Natural killer cell (primary cell): ENCODE data around the gene SPATA1. TPM values are rescaled to one million over a fixed set of nuclear protein-coding genes. Genes with fewer than 3 reads are reported as not detected.

ENCODE experiments used
- ATAC-seq, 3 donors: fragments of 150-1000 bp in 2 of 3; fragments of 200-7000 bp in 1 of 3; cut with Tn5 transposase; 1 replicate in 1 of 3; 2 replicates in 2 of 3; pipeline ENCODE4 v1.10.0; 2021; ENCODE audit warnings: mild to moderate bottlenecking in 2 of 3, moderate library complexity in 2 of 3
- DNase-seq, 2 donors: peaks; one replicate each; pipeline versions ENCODE4 v3.0.0 to v3.0.0-alpha.2; 2013 to 2021; ENCODE audit warnings: mixed read lengths in 1 of 2
- H3K27ac ChIP-seq: one replicate; pipeline ENCODE4 v1.5.1; 2013; ENCODE audit warnings: mild to moderate bottlenecking, low read length
- H3K27me3 ChIP-seq: one replicate; pipeline ENCODE4 v1.6.1; 2013; ENCODE audit warnings: low read length; ENCODE audit not compliant: control insufficient read depth, insufficient read depth
- H3K36me3 ChIP-seq: one replicate; pipeline ENCODE4 v1.6.1; 2013; ENCODE audit warnings: low read length; ENCODE audit not compliant: control insufficient read depth, insufficient read depth
- H3K4me1 ChIP-seq: one replicate; pipeline ENCODE4 v1.6.1; 2013; ENCODE audit warnings: low read length; ENCODE audit not compliant: control insufficient read depth, insufficient read depth
- H3K4me3 ChIP-seq: one replicate; pipeline ENCODE4 v1.5.1; 2013; ENCODE audit warnings: low read length
- H3K9me3 ChIP-seq: one replicate; pipeline ENCODE4 v1.6.1; 2013; ENCODE audit warnings: low read length; ENCODE audit not compliant: control insufficient read depth, insufficient read depth
- H3K27ac Mint-ChIP-seq, 2 donors: one replicate each; pipeline ENCODE4 v1.8.0; 2022; ENCODE audit warnings: mild to moderate bottlenecking in 2 of 2, mixed read lengths in 2 of 2, moderate library complexity in 1 of 2
- H3K27me3 Mint-ChIP-seq, 2 donors: one replicate each; pipeline ENCODE4 v1.8.0; 2022; ENCODE audit warnings: low read depth in 2 of 2, mixed read lengths in 2 of 2
- H3K36me3 Mint-ChIP-seq: one replicate; pipeline ENCODE4 v1.8.0; 2022; ENCODE audit warnings: mixed read lengths
- H3K4me1 Mint-ChIP-seq, 2 donors: one replicate each; pipeline ENCODE4 v1.8.0; 2022; ENCODE audit warnings: mixed read lengths in 2 of 2
- H3K4me3 Mint-ChIP-seq: one replicate; pipeline ENCODE4 v1.8.0; 2022; ENCODE audit warnings: mild to moderate bottlenecking, moderate library complexity, mixed read lengths
- H3K9me3 Mint-ChIP-seq, 2 donors: one replicate each; pipeline ENCODE4 v1.8.0; 2022; ENCODE audit warnings: mixed read lengths in 2 of 2
- CTCF ChIP-seq: fragments of 200-600 bp; IDR thresholded peaks from one replicate; pipeline ENCODE4 v1.8.0; 2022; ENCODE audit warnings: antibody characterized with exemption
- WGBS: methylation state at CpG from one replicate; pipeline ENCODE4 v1.1.7; 2013; ENCODE audit warnings: missing lambda C conversion rate; ENCODE audit not compliant: insufficient coverage; 5-methylcytosine and 5-hydroxymethylcytosine counted together
- intact Hi-C: fragments of 100-400 bp; cut with micrococcal nuclease; formaldehyde crosslinking; loops from one replicate; pipeline ENCODE4 v1.14.2; 2022
- total RNA-seq, 4 donors: library from RNA; stranded (reverse); fragments of 120-200 nt in 1 of 4; gene quantifications; one replicate each; pipeline versions ENCODE4 v1.2.3 to v1.2.4, GENCODE V29; 2013 to 2022

SPATA1 gene
- total RNA-seq, 3 donors from 2014 or later (not counting 1 experiment from before 2014, with no cell fraction given) = 0.63 to 4.1 (median 2.1) TPM

GRCh38 chr1:84538599-84538998 lies 32.4 kb downstream of the SPATA1 start:
- Histone ChIP-seq H3K4me3 (no peak overlapping the region), H3K4me1 (no peaks in the 10 kb centered on the region), H3K36me3 (no peaks in the 10 kb centered on the region), H3K27ac (no peak overlapping the region), H3K9me3 (no peaks in the 10 kb centered on the region), H3K27me3 (no peaks in the 10 kb centered on the region)
- ATAC-seq (no peak), DNase-seq (no peak)
- TF ChIP-seq CTCF = no peak
- no peaks in the 10 kb centered on the region for H3K4me1 Mint-ChIP-seq
- H3K4me3 Mint-ChIP-seq = no peak overlapping the region
- H3K27ac Mint-ChIP-seq = no peak overlapping the region
- H3K36me3 Mint-ChIP-seq = peaks cover 14% of the 10 kb centered on the region
- intact Hi-C loops = no loop called here
- H3K9me3 Mint-ChIP-seq = no peaks in the 10 kb centered on the region
- no peaks in the 10 kb centered on the region for H3K27me3 Mint-ChIP-seq

DNA sequence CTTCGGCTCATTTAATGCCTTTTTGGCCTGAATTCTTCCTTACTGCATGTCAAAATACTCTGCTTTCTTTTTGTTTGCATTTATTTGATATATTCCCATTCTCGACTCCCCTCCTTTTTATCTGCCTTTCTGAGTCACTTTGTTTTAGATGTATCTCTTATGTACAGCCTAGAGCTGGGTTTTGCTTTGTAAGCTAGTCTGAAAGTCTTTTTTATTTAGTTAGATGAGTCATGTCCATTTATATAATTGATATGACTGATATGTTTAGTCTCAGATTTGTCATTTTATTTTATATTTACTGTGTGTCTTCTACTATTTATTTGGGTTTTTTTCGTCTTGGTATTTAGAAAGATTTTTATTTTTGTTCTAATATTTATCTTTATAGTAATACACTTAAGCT lies 33.8 kb downstream of the SPATA1 start:
- H3K9me3 ChIP-seq = no peaks in the 10 kb centered on the region
- no peaks in the 10 kb centered on the region for H3K27me3 ChIP-seq
- ATAC-seq (no peak), DNase-seq (no peak)
- no peak overlapping the region for H3K4me3 Mint-ChIP-seq
- H3K36me3 ChIP-seq = no peaks in the 10 kb centered on the region
- no peaks in the 10 kb centered on the region for H3K4me1 Mint-ChIP-seq
- no peaks in the 10 kb centered on the region for H3K4me1 ChIP-seq
- no peak overlapping the region for H3K27ac ChIP-seq
- intact Hi-C loops = no loop called here
- H3K9me3 Mint-ChIP-seq = no peaks in the 10 kb centered on the region
- no peak overlapping the region for H3K4me3 ChIP-seq
- no peak for TF ChIP-seq CTCF
- H3K27me3 Mint-ChIP-seq = no peaks in the 10 kb centered on the region
- H3K36me3 Mint-ChIP-seq = peaks cover 14% of the 10 kb centered on the region
- WGBS = 100% methylated on average over 1 of the region's 3 CpGs
- no peak overlapping the region for H3K27ac Mint-ChIP-seq

GRCh38 chr1:84540759-84541158 lies 34.6 kb downstream of the SPATA1 start:
- no peak for DNase-seq
- no peak overlapping the region for H3K4me3 Mint-ChIP-seq
- no peaks in the 10 kb centered on the region for H3K4me1 Mint-ChIP-seq
- H3K27me3 ChIP-seq = no peaks in the 10 kb centered on the region
- no peak for ATAC-seq
- H3K4me3 ChIP-seq = no peak overlapping the region
- WGBS = 100% methylated on average over 1 of the region's 1 CpG
- no peaks in the 10 kb centered on the region for H3K9me3 Mint-ChIP-seq
- no peaks in the 10 kb centered on the region for H3K36me3 ChIP-seq
- H3K36me3 Mint-ChIP-seq = peaks cover 14% of the 10 kb centered on the region
- H3K27me3 Mint-ChIP-seq = no peaks in the 10 kb centered on the region
- H3K9me3 ChIP-seq = no peaks in the 10 kb centered on the region
- H3K27ac Mint-ChIP-seq = no peak overlapping the region
- no peaks in the 10 kb centered on the region for H3K4me1 ChIP-seq
- intact Hi-C loops = no loop called here
- TF ChIP-seq CTCF = no peak
- H3K27ac ChIP-seq = no peak overlapping the region

DNA sequence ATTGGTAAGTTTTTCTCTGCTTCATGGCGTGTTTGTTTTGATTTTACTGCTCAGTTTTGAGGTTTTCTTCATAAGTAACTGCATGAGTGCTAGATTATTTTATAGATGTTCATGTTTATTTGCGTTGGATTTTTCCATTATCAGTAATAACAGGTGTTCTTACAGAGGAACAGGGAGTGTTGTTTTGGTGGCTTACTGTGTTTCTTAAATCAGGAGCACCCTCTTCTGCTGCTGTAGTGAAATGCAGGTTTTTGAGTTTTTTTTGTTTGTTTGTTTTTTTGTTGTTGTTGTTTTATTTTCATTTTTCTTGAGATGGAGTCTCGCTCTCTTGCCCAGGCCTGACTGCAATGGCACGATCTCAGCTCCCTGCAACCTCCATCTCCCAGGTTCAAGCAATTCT lies 35.5 kb downstream of the SPATA1 start:
- Mint-ChIP-seq H3K36me3 (peaks cover 14% of the 10 kb centered on the region), H3K4me3 (no peak overlapping the region), H3K4me1 (no peaks in the 10 kb centered on the region), H3K9me3 (no peaks in the 10 kb centered on the region), H3K27me3 (no peaks in the 10 kb centered on the region), H3K27ac (no peak overlapping the region)
- no peak overlapping the region for H3K4me3 ChIP-seq
- no peak for ATAC-seq
- H3K4me1 ChIP-seq = no peaks in the 10 kb centered on the region
- no peaks in the 10 kb centered on the region for H3K9me3 ChIP-seq
- peak in 1 of 2 donors; percentile 14 for DNase-seq
- 94% methylated on average over 4 of the region's 4 CpGs for WGBS
- no peaks in the 10 kb centered on the region for H3K36me3 ChIP-seq
- no peak for TF ChIP-seq CTCF
- intact Hi-C loops = no loop called here
- H3K27me3 ChIP-seq = no peaks in the 10 kb centered on the region
- no peak overlapping the region for H3K27ac ChIP-seq
